Smooth muscle cell (in vitro differentiated cells): ENCODE results near the gene PAX2. TPM values are rescaled to one million over a fixed set of nuclear protein-coding genes. Genes with fewer than 3 reads are reported as not detected.

Experiments used
- DNase-seq: peaks from one replicate; lab custom pipeline; 2025; ENCODE audit not compliant: unreplicated experiment; lab: John Stamatoyannopoulos, UW
- H2AFZ ChIP-seq: fragments of 200-600 bp; sonication (generic); 2 replicates; pipeline ENCODE4 v1.6.0; 2016; ENCODE audit warnings: antibody characterized with exemption, low read depth, mild to moderate bottlenecking
- H3F3A ChIP-seq: fragments of 200-600 bp; sonication (generic); 2 replicates; pipeline ENCODE4 v1.6.0; 2017; ENCODE audit warnings: antibody characterized with exemption, low read depth
- H3K27ac ChIP-seq: fragments of 200-600 bp; sonication (generic); 2 replicates; pipeline ENCODE4 v1.5.1; 2016; ENCODE audit warnings: low read depth, mild to moderate bottlenecking
- H3K27me3 ChIP-seq: fragments of 200-600 bp; sonication (generic); 2 replicates; pipeline ENCODE4 v1.6.1; 2016; ENCODE audit warnings: low read depth, mild to moderate bottlenecking
- H3K36me3 ChIP-seq: fragments of 200-600 bp; sonication (generic); 2 replicates; pipeline ENCODE4 v1.5.1; 2016; ENCODE audit warnings: low read depth
- H3K4me1 ChIP-seq: fragments of 200-600 bp; sonication (generic); 2 replicates; pipeline ENCODE4 v1.5.1; 2016; ENCODE audit warnings: low read depth
- H3K4me2 ChIP-seq: fragments of 200-600 bp; sonication (generic); 2 replicates; pipeline ENCODE4 v1.6.0; 2016; ENCODE audit warnings: mild to moderate bottlenecking
- H3K4me3 ChIP-seq: fragments of 200-600 bp; sonication (generic); 2 replicates; pipeline ENCODE4 v1.5.1; 2016; ENCODE audit warnings: mild to moderate bottlenecking
- H3K79me2 ChIP-seq: fragments of 200-600 bp; sonication (generic); 2 replicates; pipeline ENCODE4 v1.6.0; 2016; ENCODE audit warnings: low read depth, mild to moderate bottlenecking
- H3K9ac ChIP-seq: fragments of 200-600 bp; sonication (generic); 2 replicates; pipeline ENCODE4 v1.6.0; 2016; ENCODE audit warnings: low read depth
- H3K9me3 ChIP-seq: fragments of 200-600 bp; sonication (generic); replicated peaks from 2 replicates; pipeline ENCODE4 v1.5.1; 2016; ENCODE audit warnings: low read depth
- H4K20me1 ChIP-seq: fragments of 200-600 bp; sonication (generic); 2 replicates; pipeline ENCODE4 v1.6.0; 2016; ENCODE audit warnings: low read depth
- WGBS: methylation state at CpG from one replicate; pipeline ENCODE4 v1.1.7; 2016; ENCODE audit warnings: low lambda C conversion rate; 5-methylcytosine and 5-hydroxymethylcytosine counted together
- polyA plus RNA-seq: library from polyadenylated mRNA; unstranded; fragments of >200 nt; fragmentation: Nextera tagmentation; extraction: Ambion mirVana; gene quantifications from 2 replicates; pipeline ENCODE4 v1.2.1, GENCODE V29; 2016
- total RNA-seq: library from RNA; depleted of rRNA; stranded (reverse); fragments of >200 nt; gene quantifications from 2 replicates; pipeline ENCODE4 v1.2.3, GENCODE V29; 2014
- TF ChIP-seq, protein P1 (sequence below): fragments of 200-600 bp; sonication (generic); IDR thresholded peaks from 2 replicates; pipeline ENCODE4 v1.5.1; 2017; ENCODE audit warnings: borderline replicate concordance, mild to moderate bottlenecking, antibody characterized with exemption; ENCODE audit not compliant: insufficient read depth, poor library complexity, severe bottlenecking

PAX2 gene
- total and polyA plus RNA-seq, 2 experiments from 2014 or later, result not detected

- no peaks in the 10 kb centered on the region for H3K36me3 ChIP-seq
- peaks cover 88% of the 10 kb centered on the region for H3K27me3 ChIP-seq
- H3F3A ChIP-seq, result no peaks in the 10 kb centered on the region
- no peaks in the 10 kb centered on the region for H4K20me1 ChIP-seq
- no peaks in the 10 kb centered on the region for H3K9me3 ChIP-seq
- H3K4me2 ChIP-seq, result no peak overlapping the region
- H2AFZ ChIP-seq, result no peak overlapping the region
- WGBS, result 63% methylated on average over 3 of the region's 3 CpGs
- no peak for DNase-seq
- no peak overlapping the region for H3K27ac ChIP-seq
- no peak overlapping the region for H3K4me3 ChIP-seq
- no peak overlapping the region for H3K9ac ChIP-seq
- no peaks in the 10 kb centered on the region for H3K79me2 ChIP-seq
- TF ChIP-seq, protein P1, sequence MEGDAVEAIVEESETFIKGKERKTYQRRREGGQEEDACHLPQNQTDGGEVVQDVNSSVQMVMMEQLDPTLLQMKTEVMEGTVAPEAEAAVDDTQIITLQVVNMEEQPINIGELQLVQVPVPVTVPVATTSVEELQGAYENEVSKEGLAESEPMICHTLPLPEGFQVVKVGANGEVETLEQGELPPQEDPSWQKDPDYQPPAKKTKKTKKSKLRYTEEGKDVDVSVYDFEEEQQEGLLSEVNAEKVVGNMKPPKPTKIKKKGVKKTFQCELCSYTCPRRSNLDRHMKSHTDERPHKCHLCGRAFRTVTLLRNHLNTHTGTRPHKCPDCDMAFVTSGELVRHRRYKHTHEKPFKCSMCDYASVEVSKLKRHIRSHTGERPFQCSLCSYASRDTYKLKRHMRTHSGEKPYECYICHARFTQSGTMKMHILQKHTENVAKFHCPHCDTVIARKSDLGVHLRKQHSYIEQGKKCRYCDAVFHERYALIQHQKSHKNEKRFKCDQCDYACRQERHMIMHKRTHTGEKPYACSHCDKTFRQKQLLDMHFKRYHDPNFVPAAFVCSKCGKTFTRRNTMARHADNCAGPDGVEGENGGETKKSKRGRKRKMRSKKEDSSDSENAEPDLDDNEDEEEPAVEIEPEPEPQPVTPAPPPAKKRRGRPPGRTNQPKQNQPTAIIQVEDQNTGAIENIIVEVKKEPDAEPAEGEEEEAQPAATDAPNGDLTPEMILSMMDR, result no peak
- H3K4me1 ChIP-seq, result no peaks in the 10 kb centered on the region
Observed at GRCh38 chr10:100837300-100837699, 91.9 kb downstream of the PAX2 start.

DNA sequence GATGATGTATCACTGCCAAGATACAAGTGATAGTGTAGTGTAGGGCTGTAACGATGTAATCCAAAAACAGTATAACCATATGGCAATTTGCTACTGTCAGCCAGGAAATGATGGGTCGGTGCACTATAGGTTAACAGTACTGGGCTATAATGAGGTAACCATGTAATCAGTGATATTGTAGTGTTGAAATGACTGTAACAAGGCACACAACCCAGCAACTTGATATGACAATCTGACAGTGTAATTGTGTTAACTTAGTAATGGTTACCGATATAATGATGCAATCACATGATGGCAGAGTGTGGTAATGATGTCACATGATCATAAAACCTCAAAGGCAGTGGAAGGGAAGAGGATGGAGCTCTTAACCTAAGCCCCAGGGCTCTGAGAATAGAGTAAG lies 93.6 kb downstream of the PAX2 start:
- no peaks in the 10 kb centered on the region for H3F3A ChIP-seq
- 91% methylated on average over 3 of the region's 3 CpGs for WGBS
- no peaks in the 10 kb centered on the region for H3K4me1 ChIP-seq
- H3K4me2 ChIP-seq, result no peak overlapping the region
- H2AFZ ChIP-seq, result no peak overlapping the region
- TF ChIP-seq, protein P1, result no peak
- no peak for DNase-seq
- peaks cover 88% of the 10 kb centered on the region for H3K27me3 ChIP-seq
- no peaks in the 10 kb centered on the region for H3K9me3 ChIP-seq
- no peaks in the 10 kb centered on the region for H3K36me3 ChIP-seq
- H4K20me1 ChIP-seq, result no peaks in the 10 kb centered on the region
- no peak overlapping the region for H3K4me3 ChIP-seq
- no peak overlapping the region for H3K27ac ChIP-seq
- no peak overlapping the region for H3K9ac ChIP-seq
- H3K79me2 ChIP-seq, result no peaks in the 10 kb centered on the region

DNA sequence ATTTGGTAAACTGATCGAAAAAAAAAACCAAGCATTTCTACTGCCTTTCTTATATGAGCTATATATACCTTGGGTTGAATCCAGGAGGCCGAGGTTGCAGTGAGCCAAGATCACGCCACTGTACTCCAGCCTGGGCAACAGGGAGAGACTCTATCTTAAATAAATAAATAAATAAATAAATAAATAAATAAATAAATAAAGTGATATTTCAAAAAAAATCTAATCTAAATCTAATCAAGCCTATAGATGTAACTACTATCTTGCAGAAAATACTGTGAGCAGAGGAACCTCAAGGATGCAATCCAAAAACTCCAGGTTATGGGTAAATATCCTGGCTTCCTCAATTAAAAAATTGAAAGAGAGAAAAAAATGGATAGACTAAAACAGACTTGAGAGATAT lies 96.1 kb downstream of the PAX2 start:
- no peak for DNase-seq
- H3K27ac ChIP-seq, result no peak overlapping the region
- H3K4me3 ChIP-seq, result no peak overlapping the region
- H4K20me1 ChIP-seq, result no peaks in the 10 kb centered on the region
- no peak overlapping the region for H2AFZ ChIP-seq
- H3K36me3 ChIP-seq, result no peaks in the 10 kb centered on the region
- no peaks in the 10 kb centered on the region for H3F3A ChIP-seq
- TF ChIP-seq, protein P1, result no peak
- H3K9ac ChIP-seq, result no peak overlapping the region
- H3K27me3 ChIP-seq, result peaks cover 92% of the 10 kb centered on the region
- no peaks in the 10 kb centered on the region for H3K9me3 ChIP-seq
- no peaks in the 10 kb centered on the region for H3K79me2 ChIP-seq
- 84% methylated on average over 3 of the region's 3 CpGs for WGBS
- no peak overlapping the region for H3K4me2 ChIP-seq
- no peaks in the 10 kb centered on the region for H3K4me1 ChIP-seq

GRCh38 chr10:100847440-100847839 lies 102.1 kb downstream of the PAX2 start:
- Histone ChIP-seq H3K4me1 (no peaks in the 10 kb centered on the region), H3K4me2 (no peak overlapping the region), H3K9ac (no peak overlapping the region), H3K79me2 (no peaks in the 10 kb centered on the region), H3K27ac (no peak overlapping the region), H4K20me1 (no peaks in the 10 kb centered on the region), H3K36me3 (no peaks in the 10 kb centered on the region), H2AFZ (no peak overlapping the region), H3F3A (no peaks in the 10 kb centered on the region), H3K27me3 (peaks cover 95% of the 10 kb centered on the region), H3K4me3 (no peak overlapping the region), H3K9me3 (no peaks in the 10 kb centered on the region)
- TF ChIP-seq, protein P1, result no peak
- no peak for DNase-seq
- WGBS, result 50% methylated on average over 5 of the region's 5 CpGs
